ENCODE results near the gene SPTLC2. TPM values are rescaled to one million over a fixed set of nuclear protein-coding genes. Genes with fewer than 3 reads are reported as not detected.
"Not testable (repeated sequence)": the region's sequence is repeated elsewhere in the genome, so short reads cannot be mapped to it uniquely, and the experiment has no call there.

SPTLC2 gene
- total RNA-seq, 2 donors from 2014 or later = 18.4 to 20.6 TPM

- H3K4me3 Mint-ChIP-seq; H3K27me3 Mint-ChIP-seq (ENCODE audit: low read depth); H3K9me3 Mint-ChIP-seq; H3K36me3 Mint-ChIP-seq (ENCODE audit: insufficient read depth in 2 of 2); ATAC-seq (replicated peaks in 1 of 2); H3K27ac Mint-ChIP-seq; H3K4me1 Mint-ChIP-seq (ENCODE audit: low read depth); DNase-seq: not testable (repeated sequence)
These were observed 71.3 kb downstream of the SPTLC2 start for GRCh38 chr14:77545171-77545570.

GRCh38 chr14:77544571-77544970 lies 71.9 kb downstream of the SPTLC2 start:
- H3K9me3 Mint-ChIP-seq = no peaks in the 10 kb centered on the region
- H3K4me1 Mint-ChIP-seq (ENCODE audit: low read depth) = no peaks in the 10 kb centered on the region
- ATAC-seq (replicated peaks in 1 of 2) (no peak), DNase-seq (no peak)
- no peaks in the 10 kb centered on the region for H3K27me3 Mint-ChIP-seq (ENCODE audit: low read depth)
- H3K4me3 Mint-ChIP-seq = no peak overlapping the region
- peaks cover 0 to 2% of the 10 kb centered on the region in 2 donors for H3K36me3 Mint-ChIP-seq (ENCODE audit: insufficient read depth in 2 of 2)
- H3K27ac Mint-ChIP-seq = no peak overlapping the region

- Mint-ChIP-seq H3K4me1 (ENCODE audit: low read depth) (no peaks in the 10 kb centered on the region), H3K9me3 (no peaks in the 10 kb centered on the region), H3K27ac (no peak overlapping the region), H3K27me3 (ENCODE audit: low read depth) (no peaks in the 10 kb centered on the region), H3K4me3 (no peak overlapping the region), H3K36me3 (ENCODE audit: insufficient read depth in 2 of 2) (peaks cover 0 to 2% of the 10 kb centered on the region in 2 donors)
- ATAC-seq (replicated peaks in 1 of 2) (no peak), DNase-seq (no peak)
These were observed 72.7 kb downstream of the SPTLC2 start for GRCh38 chr14:77543637-77544334.

- Mint-ChIP-seq H3K36me3 (ENCODE audit: insufficient read depth in 2 of 2) (peaks cover 0 to 2% of the 10 kb centered on the region in 2 donors), H3K4me1 (ENCODE audit: low read depth) (no peaks in the 10 kb centered on the region), H3K9me3 (no peaks in the 10 kb centered on the region), H3K27me3 (ENCODE audit: low read depth) (no peaks in the 10 kb centered on the region), H3K4me3 (no peak overlapping the region), H3K27ac (no peak overlapping the region)
- ATAC-seq (replicated peaks in 1 of 2) = no peak
- no peak for DNase-seq
These were observed 73.2 kb downstream of the SPTLC2 start for GRCh38 chr14:77543240-77543551.

- ATAC-seq (replicated peaks in 1 of 2) (no peak), DNase-seq (no peak)
- H3K36me3 Mint-ChIP-seq (ENCODE audit: insufficient read depth in 2 of 2) = peaks cover 0 to 2% of the 10 kb centered on the region in 2 donors
- no peaks in the 10 kb centered on the region for H3K9me3 Mint-ChIP-seq
- no peak overlapping the region for H3K4me3 Mint-ChIP-seq
- H3K27me3 Mint-ChIP-seq (ENCODE audit: low read depth) = no peaks in the 10 kb centered on the region
- no peaks in the 10 kb centered on the region for H3K4me1 Mint-ChIP-seq (ENCODE audit: low read depth)
- H3K27ac Mint-ChIP-seq = no peak overlapping the region
These were observed 73.8 kb downstream of the SPTLC2 start for GRCh38 chr14:77542421-77543239.

- Mint-ChIP-seq H3K4me3 (peak overlapping the region in 1 of 2 donors; percentile 32), H3K9me3 (no peaks in the 10 kb centered on the region), H3K27me3 (ENCODE audit: low read depth) (no peaks in the 10 kb centered on the region), H3K36me3 (ENCODE audit: insufficient read depth in 2 of 2) (peaks cover 0 to 2% of the 10 kb centered on the region in 2 donors), H3K4me1 (ENCODE audit: low read depth) (no peaks in the 10 kb centered on the region), H3K27ac (peak overlapping the region; percentile 82)
- ATAC-seq (replicated peaks in 1 of 2) = no peak
- no peak for DNase-seq
These were observed 74.5 kb downstream of the SPTLC2 start for GRCh38 chr14:77541905-77542304.

- not testable (repeated sequence) for H3K4me3 Mint-ChIP-seq; ATAC-seq (replicated peaks in 1 of 2); H3K36me3 Mint-ChIP-seq (ENCODE audit: insufficient read depth in 2 of 2); H3K9me3 Mint-ChIP-seq; H3K27me3 Mint-ChIP-seq (ENCODE audit: low read depth); H3K4me1 Mint-ChIP-seq (ENCODE audit: low read depth); DNase-seq
- peak overlapping the region; percentile 5 for H3K27ac Mint-ChIP-seq
These were observed 79.5 kb downstream of the SPTLC2 start for GRCh38 chr14:77536951-77537350.

- H3K4me3 Mint-ChIP-seq = no peak overlapping the region
- no peak overlapping the region for H3K27ac Mint-ChIP-seq
- H3K27me3 Mint-ChIP-seq (ENCODE audit: low read depth) = no peaks in the 10 kb centered on the region
- H3K4me1 Mint-ChIP-seq (ENCODE audit: low read depth) = no peaks in the 10 kb centered on the region
- H3K36me3 Mint-ChIP-seq (ENCODE audit: insufficient read depth in 2 of 2) = no peaks in the 10 kb centered on the region
- DNase-seq (no peak), ATAC-seq (replicated peaks in 1 of 2) (no peak)
- H3K9me3 Mint-ChIP-seq = no peaks in the 10 kb centered on the region
These were observed 85.4 kb downstream of the SPTLC2 start for GRCh38 chr14:77531071-77531470.

- ATAC-seq (replicated peaks in 1 of 2) (no peak), DNase-seq (no peak)
- no peaks in the 10 kb centered on the region for H3K27me3 Mint-ChIP-seq (ENCODE audit: low read depth)
- no peaks in the 10 kb centered on the region for H3K4me1 Mint-ChIP-seq (ENCODE audit: low read depth)
- no peak overlapping the region for H3K4me3 Mint-ChIP-seq
- H3K9me3 Mint-ChIP-seq = no peaks in the 10 kb centered on the region
- no peak overlapping the region for H3K27ac Mint-ChIP-seq
- H3K36me3 Mint-ChIP-seq (ENCODE audit: insufficient read depth in 2 of 2) = no peaks in the 10 kb centered on the region
These were observed 86.5 kb downstream of the SPTLC2 start for GRCh38 chr14:77529963-77530362.

- ATAC-seq (replicated peaks in 1 of 2) (no peak), DNase-seq (no peak)
- Mint-ChIP-seq H3K27me3 (ENCODE audit: low read depth) (no peaks in the 10 kb centered on the region), H3K27ac (no peak overlapping the region), H3K4me3 (no peak overlapping the region), H3K36me3 (ENCODE audit: insufficient read depth in 2 of 2) (peaks cover 0 to 2% of the 10 kb centered on the region in 2 donors), H3K9me3 (no peaks in the 10 kb centered on the region), H3K4me1 (ENCODE audit: low read depth) (no peaks in the 10 kb centered on the region)
These were observed 87.2 kb downstream of the SPTLC2 start for GRCh38 chr14:77529213-77529612.

GRCh38 chr14:77528701-77529100 lies 87.7 kb downstream of the SPTLC2 start:
- not testable (repeated sequence) for H3K4me1 Mint-ChIP-seq (ENCODE audit: low read depth); ATAC-seq (replicated peaks in 1 of 2); H3K36me3 Mint-ChIP-seq (ENCODE audit: insufficient read depth in 2 of 2); DNase-seq; H3K27ac Mint-ChIP-seq; H3K9me3 Mint-ChIP-seq; H3K27me3 Mint-ChIP-seq (ENCODE audit: low read depth); H3K4me3 Mint-ChIP-seq

GRCh38 chr14:77526266-77526665 lies 90.2 kb downstream of the SPTLC2 start:
- no peak overlapping the region for H3K4me3 Mint-ChIP-seq
- no peaks in the 10 kb centered on the region for H3K9me3 Mint-ChIP-seq
- no peak for DNase-seq

GRCh38 chr14:77524536-77524935 lies 91.9 kb downstream of the SPTLC2 start:
- Mint-ChIP-seq H3K9me3 (no peaks in the 10 kb centered on the region), H3K36me3 (ENCODE audit: insufficient read depth in 2 of 2) (peaks cover 7 to 12% of the 10 kb centered on the region in 2 donors), H3K27me3 (ENCODE audit: low read depth) (no peaks in the 10 kb centered on the region), H3K4me3 (no peak overlapping the region), H3K4me1 (ENCODE audit: low read depth) (no peaks in the 10 kb centered on the region), H3K27ac (no peak overlapping the region)
- DNase-seq = no peak
- no peak for ATAC-seq (replicated peaks in 1 of 2)

More at GRCh38 chr14:77526266-77526665, 90.2 kb downstream of the SPTLC2 start:
- Mint-ChIP-seq H3K27ac (peak overlapping the region; percentile 24), H3K27me3 (ENCODE audit: low read depth) (no peaks in the 10 kb centered on the region), H3K36me3 (ENCODE audit: insufficient read depth in 2 of 2) (peaks cover 1 to 2% of the 10 kb centered on the region in 2 donors), H3K4me1 (ENCODE audit: low read depth) (no peaks in the 10 kb centered on the region)
- ATAC-seq (replicated peaks in 1 of 2) = no peak

Measured in activated T-cell treated with anti-CD3 and anti-CD28 coated beads, Interleukin-2, amount 50 U/mL, for 72 hours (primary cell).